ENCODE results near the gene C14orf180. TPM values are rescaled to one million over a fixed set of nuclear protein-coding genes. Genes with fewer than 3 reads are reported as not detected.

C14orf180 gene
- total RNA-seq, 1 donor from 2014 or later = not detected

DNA sequence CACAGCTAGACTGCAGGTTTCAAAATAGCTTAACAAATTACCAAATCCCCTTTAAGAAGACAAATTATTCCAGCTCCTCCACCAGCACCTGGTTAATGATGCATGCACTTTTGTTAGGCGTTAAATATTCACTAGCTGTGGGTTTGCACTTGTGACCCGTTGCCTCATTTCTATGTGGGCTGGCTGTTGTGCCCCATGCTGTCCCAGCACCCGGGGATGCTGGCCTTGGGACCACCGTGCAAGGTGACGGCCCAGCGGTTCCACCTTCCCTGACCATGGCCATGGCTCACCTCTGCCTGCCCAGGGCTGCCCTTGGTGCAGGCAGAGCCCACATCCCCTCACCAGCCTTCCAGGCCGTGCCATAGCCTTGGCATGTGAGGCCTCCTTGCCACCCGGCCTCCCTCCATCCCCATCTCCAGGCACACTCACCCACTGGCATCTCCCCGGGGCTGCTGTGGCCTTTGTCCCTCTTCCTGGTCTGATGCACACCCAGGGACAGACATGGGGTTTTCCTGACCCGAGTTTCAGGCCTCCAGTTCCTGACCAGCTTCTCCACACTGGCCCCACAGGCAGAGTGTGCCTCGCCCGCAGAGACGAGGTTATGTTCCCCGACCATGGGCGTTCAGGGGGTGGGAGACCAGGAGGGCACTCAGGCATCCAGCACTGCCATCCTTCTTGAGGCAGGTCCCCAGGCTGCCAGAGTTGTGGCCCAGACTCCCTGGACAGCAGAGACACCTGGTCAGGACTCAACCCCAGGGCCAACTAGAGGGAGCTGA, 20.3 kb upstream of the C14orf180 start:
- Mint-ChIP-seq H3K36me3 (ENCODE audit: low read depth, unreplicated experiment) (no peaks in the 10 kb centered on the region), H3K4me3 (ENCODE audit: unreplicated experiment) (no peak overlapping the region), H3K27me3 (ENCODE audit: unreplicated experiment) (peaks cover 8% of the 10 kb centered on the region), H3K4me1 (ENCODE audit: unreplicated experiment) (no peaks in the 10 kb centered on the region), H3K27ac (ENCODE audit: unreplicated experiment) (no peak overlapping the region), H3K9me3 (ENCODE audit: unreplicated experiment) (no peaks in the 10 kb centered on the region)
- no peak for TF ChIP-seq CTCF (IDR thresholded peaks at IDR 0.05; ENCODE audit: unreplicated experiment)
- DNase-seq (ENCODE audit: low spot score) = no peak

GRCh38 chr14:104559804-104560585, 19.6 kb upstream of the C14orf180 start:
- Mint-ChIP-seq H3K27ac (ENCODE audit: unreplicated experiment) (no peak overlapping the region), H3K4me3 (ENCODE audit: unreplicated experiment) (no peak overlapping the region), H3K36me3 (ENCODE audit: low read depth, unreplicated experiment) (no peaks in the 10 kb centered on the region), H3K9me3 (ENCODE audit: unreplicated experiment) (no peaks in the 10 kb centered on the region), H3K4me1 (ENCODE audit: unreplicated experiment) (no peaks in the 10 kb centered on the region), H3K27me3 (ENCODE audit: unreplicated experiment) (peaks cover 8% of the 10 kb centered on the region)
- no peak for DNase-seq (ENCODE audit: low spot score)
- no peak for TF ChIP-seq CTCF (IDR thresholded peaks at IDR 0.05; ENCODE audit: unreplicated experiment)

DNA sequence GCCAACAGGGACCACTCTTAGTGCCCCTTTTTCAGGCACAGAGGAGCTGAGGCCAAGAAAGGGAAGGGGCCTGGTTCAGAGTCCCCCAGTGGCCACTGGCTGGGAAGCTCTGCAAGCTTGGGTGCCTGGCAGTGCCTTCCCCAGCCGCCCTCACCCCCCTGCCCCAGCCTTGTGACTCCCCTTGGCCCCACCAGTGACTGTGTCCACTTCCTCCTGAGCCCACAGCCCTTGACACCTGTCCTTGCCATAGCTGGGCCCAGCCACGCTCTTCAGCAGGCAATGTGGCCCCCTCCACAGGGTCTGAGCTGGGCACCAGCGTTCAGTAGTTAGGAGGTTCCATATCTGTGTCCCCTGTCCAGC, 19.0 kb upstream of the C14orf180 start:
- Mint-ChIP-seq H3K9me3 (ENCODE audit: unreplicated experiment) (no peaks in the 10 kb centered on the region), H3K4me1 (ENCODE audit: unreplicated experiment) (no peaks in the 10 kb centered on the region), H3K36me3 (ENCODE audit: low read depth, unreplicated experiment) (no peaks in the 10 kb centered on the region), H3K27ac (ENCODE audit: unreplicated experiment) (no peak overlapping the region), H3K4me3 (ENCODE audit: unreplicated experiment) (no peak overlapping the region), H3K27me3 (ENCODE audit: unreplicated experiment) (peaks cover 7% of the 10 kb centered on the region)
- DNase-seq (ENCODE audit: low spot score) = no peak
- no peak for TF ChIP-seq CTCF (IDR thresholded peaks at IDR 0.05; ENCODE audit: unreplicated experiment)

- no peak for DNase-seq (ENCODE audit: low spot score)
- Mint-ChIP-seq H3K9me3 (ENCODE audit: unreplicated experiment) (no peaks in the 10 kb centered on the region), H3K36me3 (ENCODE audit: low read depth, unreplicated experiment) (no peaks in the 10 kb centered on the region), H3K27me3 (ENCODE audit: unreplicated experiment) (peaks cover 9% of the 10 kb centered on the region), H3K4me1 (ENCODE audit: unreplicated experiment) (no peaks in the 10 kb centered on the region), H3K4me3 (ENCODE audit: unreplicated experiment) (no peak overlapping the region), H3K27ac (ENCODE audit: unreplicated experiment) (no peak overlapping the region)
- TF ChIP-seq CTCF (IDR thresholded peaks at IDR 0.05; ENCODE audit: unreplicated experiment) = no peak
Observed at GRCh38 chr14:104561124-104561557, 18.4 kb upstream of the C14orf180 start.

All from endothelial cell (in vitro differentiated cells).